Activated naive CD8-positive, alpha-beta T cell treated with anti-CD3 and anti-CD28 coated beads, Interleukin-2, amount 50 U/mL, for 24 hours (primary cell): ENCODE data around the gene AFAP1.
"Not testable (repeated sequence)": the region's sequence is repeated elsewhere in the genome, so short reads cannot be mapped to it uniquely, and the experiment has no call there.

Experiments used
- ATAC-seq: fragments of 150-1000 bp; cut with Tn5 transposase; one replicate; pipeline ENCODE4 v1.10.0; 2021
- DNase-seq: peaks from one replicate; pipeline ENCODE4 v3.0.0; 2021
- H3K27ac Mint-ChIP-seq: one replicate; pipeline ENCODE4 v1.8.0; 2021; ENCODE audit warnings: mild to moderate bottlenecking, mixed read lengths
- H3K27me3 Mint-ChIP-seq: one replicate; pipeline ENCODE4 v1.8.0; 2021; ENCODE audit warnings: mixed read lengths
- H3K36me3 Mint-ChIP-seq: one replicate; pipeline ENCODE4 v1.8.0; 2021; ENCODE audit warnings: low read depth, mixed read lengths
- H3K4me1 Mint-ChIP-seq: one replicate; pipeline ENCODE4 v1.8.0; 2021; ENCODE audit warnings: mixed read lengths
- H3K4me3 Mint-ChIP-seq: one replicate; pipeline ENCODE4 v1.8.0; 2021; ENCODE audit warnings: mild to moderate bottlenecking, moderate library complexity, mixed read lengths
- H3K9me3 Mint-ChIP-seq: one replicate; pipeline ENCODE4 v1.8.0; 2021; ENCODE audit warnings: mixed read lengths

AFAP1 gene

DNA sequence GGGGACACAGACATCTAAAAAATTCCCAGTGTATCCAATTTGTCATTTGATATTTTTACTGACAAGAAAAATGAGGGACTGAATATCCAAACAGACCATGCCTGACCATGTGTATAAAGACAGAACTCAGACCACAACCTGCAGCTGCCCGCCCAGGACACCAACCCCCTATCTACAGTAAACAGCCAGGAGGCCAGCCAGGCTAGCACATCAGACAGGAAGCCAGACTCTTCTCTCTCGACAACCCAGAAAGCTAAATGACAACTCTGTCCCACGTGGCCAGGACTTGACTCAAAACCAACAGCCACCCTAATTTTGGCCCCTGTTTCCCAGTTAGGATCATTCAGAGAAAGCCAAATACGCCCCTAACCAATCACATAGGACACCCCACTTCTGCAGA, 15.1 kb downstream of the AFAP1 start:
- ATAC-seq (no peak), DNase-seq (no peak)
- Mint-ChIP-seq H3K27me3 (peaks cover 2% of the 10 kb centered on the region), H3K4me1 (peaks cover 2% of the 10 kb centered on the region), H3K36me3 (peaks cover 1% of the 10 kb centered on the region), H3K9me3 (no peaks in the 10 kb centered on the region), H3K4me3 (no peak overlapping the region), H3K27ac (no peak overlapping the region)

- H3K4me1 Mint-ChIP-seq: peaks cover 2% of the 10 kb centered on the region
- no peak overlapping the region for H3K27ac Mint-ChIP-seq
- H3K9me3 Mint-ChIP-seq: no peaks in the 10 kb centered on the region
- H3K36me3 Mint-ChIP-seq: peaks cover 1% of the 10 kb centered on the region
- H3K27me3 Mint-ChIP-seq: no peaks in the 10 kb centered on the region
- H3K4me3 Mint-ChIP-seq: no peak overlapping the region
- DNase-seq (no peak), ATAC-seq (no peak)
Observed at GRCh38 chr4:7924163-7924562, 15.5 kb downstream of the AFAP1 start.

DNA sequence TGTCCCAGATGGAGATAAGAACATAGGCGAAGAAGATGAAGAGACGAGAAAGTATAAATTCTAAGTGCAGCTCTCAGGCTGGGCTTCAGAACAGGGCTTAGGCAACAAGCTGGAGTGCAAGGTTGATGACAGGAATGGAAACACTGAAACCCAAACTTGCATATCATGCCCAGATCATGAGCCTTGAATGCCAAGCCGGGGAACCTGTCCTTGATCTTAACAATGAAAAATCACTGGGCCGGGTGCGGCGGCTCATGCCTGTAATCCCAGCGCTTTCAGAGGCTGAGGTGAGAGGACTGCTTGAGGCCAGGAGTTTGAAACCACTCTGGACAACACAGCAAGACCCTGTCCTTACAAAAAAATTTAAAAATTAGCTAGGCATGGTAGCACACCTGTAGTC, 17.2 kb downstream of the AFAP1 start:
- peaks cover 1% of the 10 kb centered on the region for H3K36me3 Mint-ChIP-seq
- H3K4me3 Mint-ChIP-seq: no peak overlapping the region
- ATAC-seq (no peak), DNase-seq (no peak)
- no peaks in the 10 kb centered on the region for H3K9me3 Mint-ChIP-seq
- no peaks in the 10 kb centered on the region for H3K27me3 Mint-ChIP-seq
- peaks cover 6% of the 10 kb centered on the region for H3K4me1 Mint-ChIP-seq
- no peak overlapping the region for H3K27ac Mint-ChIP-seq

GRCh38 chr4:7918981-7919380, 20.7 kb downstream of the AFAP1 start:
- ATAC-seq (no peak), DNase-seq (no peak)
- Mint-ChIP-seq H3K4me3 (no peak overlapping the region), H3K27ac (no peak overlapping the region), H3K36me3 (peaks cover 2% of the 10 kb centered on the region), H3K4me1 (peaks cover 35% of the 10 kb centered on the region), H3K27me3 (no peaks in the 10 kb centered on the region), H3K9me3 (no peaks in the 10 kb centered on the region)

GRCh38 chr4:7918187-7918586, 21.5 kb downstream of the AFAP1 start:
- DNase-seq, H3K9me3 Mint-ChIP-seq, H3K36me3 Mint-ChIP-seq, H3K27me3 Mint-ChIP-seq, H3K4me3 Mint-ChIP-seq, ATAC-seq, H3K27ac Mint-ChIP-seq: not testable (repeated sequence)
- peaks cover 35% of the 10 kb centered on the region for H3K4me1 Mint-ChIP-seq

GRCh38 chr4:7917669-7918068, 22.0 kb downstream of the AFAP1 start:
- Mint-ChIP-seq H3K9me3 (no peaks in the 10 kb centered on the region), H3K27me3 (no peaks in the 10 kb centered on the region), H3K4me1 (peaks cover 35% of the 10 kb centered on the region), H3K36me3 (peaks cover 2% of the 10 kb centered on the region), H3K4me3 (no peak overlapping the region), H3K27ac (no peak overlapping the region)
- DNase-seq (no peak), ATAC-seq (no peak)

- Mint-ChIP-seq H3K4me3 (no peak overlapping the region), H3K9me3 (no peaks in the 10 kb centered on the region), H3K4me1 (peaks cover 34% of the 10 kb centered on the region), H3K27me3 (no peaks in the 10 kb centered on the region), H3K27ac (no peak overlapping the region), H3K36me3 (peaks cover 2% of the 10 kb centered on the region)
- ATAC-seq (no peak), DNase-seq (no peak)
Observed at GRCh38 chr4:7915875-7916242, 23.8 kb downstream of the AFAP1 start.

- H3K9me3 Mint-ChIP-seq: no peaks in the 10 kb centered on the region
- peaks cover 33% of the 10 kb centered on the region for H3K4me1 Mint-ChIP-seq
- DNase-seq (no peak), ATAC-seq (no peak)
- no peaks in the 10 kb centered on the region for H3K27me3 Mint-ChIP-seq
- H3K27ac Mint-ChIP-seq: no peak overlapping the region
- H3K36me3 Mint-ChIP-seq: peaks cover 2% of the 10 kb centered on the region
- no peak overlapping the region for H3K4me3 Mint-ChIP-seq
Observed at GRCh38 chr4:7912826-7913225, 26.8 kb downstream of the AFAP1 start.

DNA sequence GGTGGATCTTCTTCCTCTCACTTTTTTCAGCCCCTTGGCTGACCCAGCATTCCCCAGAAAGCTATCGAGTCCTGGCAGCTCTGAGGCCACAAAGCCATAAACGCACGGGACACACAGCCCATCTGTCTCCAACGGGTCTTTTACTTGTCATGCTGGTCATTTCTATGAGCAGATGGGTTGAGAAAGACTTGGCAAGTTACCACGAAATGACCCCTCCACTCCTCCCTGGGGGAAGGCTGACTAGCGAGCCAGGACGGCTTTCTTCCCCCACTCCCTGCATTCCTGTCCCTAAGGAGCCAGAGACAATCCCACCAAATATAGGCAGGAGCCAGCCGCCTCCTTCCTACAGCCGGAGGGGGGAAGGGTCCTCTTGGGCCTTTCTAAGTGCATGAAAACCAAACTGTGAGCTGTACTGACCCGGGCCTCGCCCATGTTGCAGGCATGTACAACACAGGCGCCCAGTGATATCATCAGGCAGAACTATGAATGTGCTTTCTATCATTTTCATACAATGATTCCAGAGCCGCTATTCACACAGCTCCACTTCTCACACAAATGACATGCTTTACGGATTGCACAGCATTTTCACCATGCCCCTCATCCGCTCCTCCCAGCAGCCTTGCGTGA, 28.6 kb downstream of the AFAP1 start:
- Mint-ChIP-seq H3K36me3 (peaks cover 2% of the 10 kb centered on the region), H3K4me1 (peaks cover 28% of the 10 kb centered on the region), H3K4me3 (no peak overlapping the region), H3K27ac (no peak overlapping the region), H3K27me3 (no peaks in the 10 kb centered on the region), H3K9me3 (no peaks in the 10 kb centered on the region)
- ATAC-seq: no peak
- no peak for DNase-seq

- Mint-ChIP-seq H3K4me3 (no peak overlapping the region), H3K9me3 (no peaks in the 10 kb centered on the region), H3K4me1 (peaks cover 22% of the 10 kb centered on the region), H3K27ac (no peak overlapping the region), H3K36me3 (peaks cover 2% of the 10 kb centered on the region), H3K27me3 (no peaks in the 10 kb centered on the region)
- ATAC-seq (no peak), DNase-seq (no peak)
Observed at GRCh38 chr4:7910263-7910896, 29.3 kb downstream of the AFAP1 start.

GRCh38 chr4:7909463-7910262, 30.0 kb downstream of the AFAP1 start:
- no peak overlapping the region for H3K27ac Mint-ChIP-seq

DNA sequence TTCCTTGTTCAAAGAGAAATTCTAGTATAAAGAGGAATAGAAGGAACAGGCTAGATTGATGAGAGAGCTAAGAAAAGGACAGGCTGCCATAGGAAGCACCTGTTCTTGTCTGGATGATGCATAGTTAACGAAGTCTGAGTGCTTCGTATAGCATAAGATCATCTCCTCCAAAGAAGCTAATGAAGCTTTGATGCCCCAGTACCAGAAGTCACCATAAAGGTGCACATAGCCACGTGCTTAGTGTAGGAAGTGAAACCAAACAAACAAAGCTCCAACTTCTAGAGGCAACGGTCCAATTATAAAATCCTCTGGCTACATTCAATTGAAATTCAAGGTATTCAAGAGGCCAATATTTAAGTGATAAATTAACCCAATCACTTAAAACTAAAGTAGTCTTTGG, 31.0 kb downstream of the AFAP1 start:
- H3K4me1 Mint-ChIP-seq: peaks cover 12% of the 10 kb centered on the region
- no peaks in the 10 kb centered on the region for H3K36me3 Mint-ChIP-seq
- H3K27ac Mint-ChIP-seq: no peak overlapping the region
- H3K9me3 Mint-ChIP-seq: no peaks in the 10 kb centered on the region
- ATAC-seq (no peak), DNase-seq (no peak)
- H3K27me3 Mint-ChIP-seq: no peaks in the 10 kb centered on the region
- no peak overlapping the region for H3K4me3 Mint-ChIP-seq

More at GRCh38 chr4:7909463-7910262, 30.0 kb downstream of the AFAP1 start:
- Mint-ChIP-seq H3K36me3 (no peaks in the 10 kb centered on the region), H3K4me1 (peaks cover 15% of the 10 kb centered on the region), H3K4me3 (no peak overlapping the region), H3K27me3 (no peaks in the 10 kb centered on the region), H3K9me3 (no peaks in the 10 kb centered on the region)
- ATAC-seq (no peak), DNase-seq (no peak)

- H3K9me3 Mint-ChIP-seq: no peaks in the 10 kb centered on the region
- ATAC-seq (no peak), DNase-seq (no peak)
- H3K4me1 Mint-ChIP-seq: peaks cover 20% of the 10 kb centered on the region
- H3K27me3 Mint-ChIP-seq: no peaks in the 10 kb centered on the region
- H3K4me3 Mint-ChIP-seq: no peak overlapping the region
- H3K27ac Mint-ChIP-seq: no peak overlapping the region
- H3K36me3 Mint-ChIP-seq: no peaks in the 10 kb centered on the region
Observed at GRCh38 chr4:7907142-7907541, 32.5 kb downstream of the AFAP1 start.

- H3K27me3 Mint-ChIP-seq: no peaks in the 10 kb centered on the region
- ATAC-seq (no peak), DNase-seq (no peak)
- H3K4me3 Mint-ChIP-seq: no peak overlapping the region
- no peak overlapping the region for H3K27ac Mint-ChIP-seq
- peaks cover 23% of the 10 kb centered on the region for H3K4me1 Mint-ChIP-seq
- H3K9me3 Mint-ChIP-seq: no peaks in the 10 kb centered on the region
- no peaks in the 10 kb centered on the region for H3K36me3 Mint-ChIP-seq
Observed at GRCh38 chr4:7906171-7906701, 33.4 kb downstream of the AFAP1 start.
